ENCODE measurements around the gene AGAP5. TPM values are rescaled to one million over a fixed set of nuclear protein-coding genes. Genes with fewer than 3 reads are reported as not detected.
A peak's percentile ranks its signal among the peaks of the same experiment; 100 is the strongest.
"Not testable (repeated sequence)": the region's sequence is repeated elsewhere in the genome, so short reads cannot be mapped to it uniquely, and the experiment has no call there.

Gene AGAP5
- polyA plus RNA-seq, 2 donors: 2.6 to 7.5 TPM

GRCh38 chr10:73732931-73733623, 35.2 kb upstream of the AGAP5 start:
- Histone ChIP-seq H3K27me3 (ENCODE audit: control insufficient read depth in 1 of 2, insufficient read depth in 2 of 2, low read length in 2 of 2) (no peaks in the 10 kb centered on the region), H3K9me3 (ENCODE audit: control insufficient read depth in 2 of 2, insufficient read depth in 1 of 2, low read depth in 1 of 2, low read length in 1 of 2) (no peaks in the 10 kb centered on the region), H3K36me3 (ENCODE audit: control insufficient read depth in 2 of 2, insufficient read depth in 2 of 2, low read length in 1 of 2) (peaks cover 0 to 25% of the 10 kb centered on the region in 2 donors), H3K4me1 (ENCODE audit: control insufficient read depth in 2 of 2, insufficient read depth in 2 of 2, low read length in 1 of 2) (peaks cover 0 to 11% of the 10 kb centered on the region in 2 donors), H3K27ac (ENCODE audit: low read depth in 2 of 2, low read length in 1 of 2) (no peak overlapping the region), H3K4me3 (ENCODE audit: low read depth in 1 of 2, low read length in 2 of 2) (no peak overlapping the region)
- 82 to 83% methylated on average over 64 to 84 of the region's 84 CpGs for WGBS, 2 donors

GRCh38 chr10:73732426-73732825, 34.5 kb upstream of the AGAP5 start:
- WGBS, 2 donors: 94 to 97% methylated on average over 20 of the region's 20 CpGs
- H3K9me3 ChIP-seq (ENCODE audit: control insufficient read depth in 2 of 2, insufficient read depth in 1 of 2, low read depth in 1 of 2, low read length in 1 of 2): no peaks in the 10 kb centered on the region
- H3K4me3 ChIP-seq (ENCODE audit: low read depth in 1 of 2, low read length in 2 of 2): no peak overlapping the region
- H3K27ac ChIP-seq (ENCODE audit: low read depth in 2 of 2, low read length in 1 of 2): no peak overlapping the region
- no peaks in the 10 kb centered on the region for H3K27me3 ChIP-seq (ENCODE audit: control insufficient read depth in 1 of 2, insufficient read depth in 2 of 2, low read length in 2 of 2)
- H3K36me3 ChIP-seq (ENCODE audit: control insufficient read depth in 2 of 2, insufficient read depth in 2 of 2, low read length in 1 of 2): peaks cover 0 to 25% of the 10 kb centered on the region in 2 donors
- H3K4me1 ChIP-seq (ENCODE audit: control insufficient read depth in 2 of 2, insufficient read depth in 2 of 2, low read length in 1 of 2): peaks cover 0 to 11% of the 10 kb centered on the region in 2 donors

- H3K27me3 ChIP-seq (ENCODE audit: control insufficient read depth in 1 of 2, insufficient read depth in 2 of 2, low read length in 2 of 2): no peaks in the 10 kb centered on the region
- 89 to 91% methylated on average over 41 to 42 of the region's 42 CpGs for WGBS, 2 donors
- H3K36me3 ChIP-seq (ENCODE audit: control insufficient read depth in 2 of 2, insufficient read depth in 2 of 2, low read length in 1 of 2): peaks cover 2 to 25% of the 10 kb centered on the region in 2 donors
- H3K27ac ChIP-seq (ENCODE audit: low read depth in 2 of 2, low read length in 1 of 2): no peak overlapping the region
- peak overlapping the region in 1 of 2 donors; percentile 4 for H3K4me3 ChIP-seq (ENCODE audit: low read depth in 1 of 2, low read length in 2 of 2)
- no peaks in the 10 kb centered on the region for H3K9me3 ChIP-seq (ENCODE audit: control insufficient read depth in 2 of 2, insufficient read depth in 1 of 2, low read depth in 1 of 2, low read length in 1 of 2)
- peaks cover 0 to 11% of the 10 kb centered on the region in 2 donors for H3K4me1 ChIP-seq (ENCODE audit: control insufficient read depth in 2 of 2, insufficient read depth in 2 of 2, low read length in 1 of 2)
Measured at GRCh38 chr10:73731588-73732375, 33.9 kb upstream of the AGAP5 start.

- Histone ChIP-seq H3K9me3 (ENCODE audit: control insufficient read depth in 2 of 2, insufficient read depth in 1 of 2, low read depth in 1 of 2, low read length in 1 of 2) (no peaks in the 10 kb centered on the region), H3K36me3 (ENCODE audit: control insufficient read depth in 2 of 2, insufficient read depth in 2 of 2, low read length in 1 of 2) (peaks cover 2 to 27% of the 10 kb centered on the region in 2 donors), H3K27me3 (ENCODE audit: control insufficient read depth in 1 of 2, insufficient read depth in 2 of 2, low read length in 2 of 2) (no peaks in the 10 kb centered on the region), H3K4me3 (ENCODE audit: low read depth in 1 of 2, low read length in 2 of 2) (peak overlapping the region; percentile 67 to 96), H3K27ac (ENCODE audit: low read depth in 2 of 2, low read length in 1 of 2) (peak overlapping the region; percentile 92 to 97), H3K4me1 (ENCODE audit: control insufficient read depth in 2 of 2, insufficient read depth in 2 of 2, low read length in 1 of 2) (peaks cover 0 to 11% of the 10 kb centered on the region in 2 donors)
- WGBS, 2 donors: 0% methylated on average over 57 to 58 of the region's 58 CpGs
Measured at GRCh38 chr10:73730153-73730906, 32.4 kb upstream of the AGAP5 start.

GRCh38 chr10:73729781-73730152, 31.9 kb upstream of the AGAP5 start:
- H3K9me3 ChIP-seq (ENCODE audit: control insufficient read depth in 2 of 2, insufficient read depth in 1 of 2, low read depth in 1 of 2, low read length in 1 of 2); H3K27me3 ChIP-seq (ENCODE audit: control insufficient read depth in 1 of 2, insufficient read depth in 2 of 2, low read length in 2 of 2): not testable (repeated sequence)
- Histone ChIP-seq H3K36me3 (ENCODE audit: control insufficient read depth in 2 of 2, insufficient read depth in 2 of 2, low read length in 1 of 2) (peaks cover 2 to 27% of the 10 kb centered on the region in 2 donors), H3K4me1 (ENCODE audit: control insufficient read depth in 2 of 2, insufficient read depth in 2 of 2, low read length in 1 of 2) (peaks cover 0 to 11% of the 10 kb centered on the region in 2 donors), H3K4me3 (ENCODE audit: low read depth in 1 of 2, low read length in 2 of 2) (peak overlapping the region; percentile 67 to 96), H3K27ac (ENCODE audit: low read depth in 2 of 2, low read length in 1 of 2) (peak overlapping the region; percentile 92 to 97)
- WGBS, 2 donors: 0 to 1% methylated on average over 9 of the region's 9 CpGs

- Histone ChIP-seq H3K27ac (ENCODE audit: low read depth in 2 of 2, low read length in 1 of 2) (no peak overlapping the region), H3K4me1 (ENCODE audit: control insufficient read depth in 2 of 2, insufficient read depth in 2 of 2, low read length in 1 of 2) (no peaks in the 10 kb centered on the region), H3K9me3 (ENCODE audit: control insufficient read depth in 2 of 2, insufficient read depth in 1 of 2, low read depth in 1 of 2, low read length in 1 of 2) (no peaks in the 10 kb centered on the region), H3K4me3 (ENCODE audit: low read depth in 1 of 2, low read length in 2 of 2) (no peak overlapping the region), H3K27me3 (ENCODE audit: control insufficient read depth in 1 of 2, insufficient read depth in 2 of 2, low read length in 2 of 2) (no peaks in the 10 kb centered on the region), H3K36me3 (ENCODE audit: control insufficient read depth in 2 of 2, insufficient read depth in 2 of 2, low read length in 1 of 2) (peaks cover 2 to 7% of the 10 kb centered on the region in 2 donors)
- WGBS, 2 donors: 69 to 92% methylated on average over 4 of the region's 4 CpGs
Measured at GRCh38 chr10:73723516-73723915, 25.6 kb upstream of the AGAP5 start.

- not testable (repeated sequence) for H3K27ac ChIP-seq (ENCODE audit: low read depth in 2 of 2, low read length in 1 of 2)
Measured at GRCh38 chr10:73720561-73720960, 22.7 kb upstream of the AGAP5 start.

GRCh38 chr10:73717556-73717955, 19.6 kb upstream of the AGAP5 start:
- Histone ChIP-seq H3K36me3 (ENCODE audit: control insufficient read depth in 2 of 2, insufficient read depth in 2 of 2, low read length in 1 of 2) (peaks cover 0 to 12% of the 10 kb centered on the region in 2 donors), H3K27me3 (ENCODE audit: control insufficient read depth in 1 of 2, insufficient read depth in 2 of 2, low read length in 2 of 2) (no peaks in the 10 kb centered on the region), H3K27ac (ENCODE audit: low read depth in 2 of 2, low read length in 1 of 2) (no peak overlapping the region), H3K4me1 (ENCODE audit: control insufficient read depth in 2 of 2, insufficient read depth in 2 of 2, low read length in 1 of 2) (no peaks in the 10 kb centered on the region), H3K9me3 (ENCODE audit: control insufficient read depth in 2 of 2, insufficient read depth in 1 of 2, low read depth in 1 of 2, low read length in 1 of 2) (no peaks in the 10 kb centered on the region), H3K4me3 (ENCODE audit: low read depth in 1 of 2, low read length in 2 of 2) (no peak overlapping the region)
- WGBS, 2 donors: 75 to 77% methylated on average over 5 of the region's 5 CpGs

More at GRCh38 chr10:73720561-73720960, 22.7 kb upstream of the AGAP5 start:
- H3K36me3 ChIP-seq (ENCODE audit: control insufficient read depth in 2 of 2, insufficient read depth in 2 of 2, low read length in 1 of 2): peaks cover 0 to 12% of the 10 kb centered on the region in 2 donors
- H3K4me1 ChIP-seq (ENCODE audit: control insufficient read depth in 2 of 2, insufficient read depth in 2 of 2, low read length in 1 of 2); H3K9me3 ChIP-seq (ENCODE audit: control insufficient read depth in 2 of 2, insufficient read depth in 1 of 2, low read depth in 1 of 2, low read length in 1 of 2); H3K4me3 ChIP-seq (ENCODE audit: low read depth in 1 of 2, low read length in 2 of 2); H3K27me3 ChIP-seq (ENCODE audit: control insufficient read depth in 1 of 2, insufficient read depth in 2 of 2, low read length in 2 of 2): not testable (repeated sequence)
- WGBS, 2 donors: 79 to 87% methylated on average over 4 of the region's 4 CpGs

- WGBS, 2 donors: 91 to 96% methylated on average over 1 of the region's 1 CpG
- Histone ChIP-seq H3K27ac (ENCODE audit: low read depth in 2 of 2, low read length in 1 of 2) (no peak overlapping the region), H3K4me1 (ENCODE audit: control insufficient read depth in 2 of 2, insufficient read depth in 2 of 2, low read length in 1 of 2) (no peaks in the 10 kb centered on the region), H3K27me3 (ENCODE audit: control insufficient read depth in 1 of 2, insufficient read depth in 2 of 2, low read length in 2 of 2) (no peaks in the 10 kb centered on the region), H3K36me3 (ENCODE audit: control insufficient read depth in 2 of 2, insufficient read depth in 2 of 2, low read length in 1 of 2) (peaks cover 0 to 12% of the 10 kb centered on the region in 2 donors), H3K9me3 (ENCODE audit: control insufficient read depth in 2 of 2, insufficient read depth in 1 of 2, low read depth in 1 of 2, low read length in 1 of 2) (no peaks in the 10 kb centered on the region), H3K4me3 (ENCODE audit: low read depth in 1 of 2, low read length in 2 of 2) (no peak overlapping the region)
Measured at GRCh38 chr10:73716251-73716650, 18.3 kb upstream of the AGAP5 start.
